NCI-H69 (cell line): ENCODE measurements around the gene MYCN.
"Not testable (repeated sequence)": the region's sequence is repeated elsewhere in the genome, so short reads cannot be mapped to it uniquely, and the experiment has no call there.

Experiments
- DNase-seq: peaks from one replicate; lab custom pipeline; 2025; lab: John Stamatoyannopoulos, UW

MYCN gene

DNA sequence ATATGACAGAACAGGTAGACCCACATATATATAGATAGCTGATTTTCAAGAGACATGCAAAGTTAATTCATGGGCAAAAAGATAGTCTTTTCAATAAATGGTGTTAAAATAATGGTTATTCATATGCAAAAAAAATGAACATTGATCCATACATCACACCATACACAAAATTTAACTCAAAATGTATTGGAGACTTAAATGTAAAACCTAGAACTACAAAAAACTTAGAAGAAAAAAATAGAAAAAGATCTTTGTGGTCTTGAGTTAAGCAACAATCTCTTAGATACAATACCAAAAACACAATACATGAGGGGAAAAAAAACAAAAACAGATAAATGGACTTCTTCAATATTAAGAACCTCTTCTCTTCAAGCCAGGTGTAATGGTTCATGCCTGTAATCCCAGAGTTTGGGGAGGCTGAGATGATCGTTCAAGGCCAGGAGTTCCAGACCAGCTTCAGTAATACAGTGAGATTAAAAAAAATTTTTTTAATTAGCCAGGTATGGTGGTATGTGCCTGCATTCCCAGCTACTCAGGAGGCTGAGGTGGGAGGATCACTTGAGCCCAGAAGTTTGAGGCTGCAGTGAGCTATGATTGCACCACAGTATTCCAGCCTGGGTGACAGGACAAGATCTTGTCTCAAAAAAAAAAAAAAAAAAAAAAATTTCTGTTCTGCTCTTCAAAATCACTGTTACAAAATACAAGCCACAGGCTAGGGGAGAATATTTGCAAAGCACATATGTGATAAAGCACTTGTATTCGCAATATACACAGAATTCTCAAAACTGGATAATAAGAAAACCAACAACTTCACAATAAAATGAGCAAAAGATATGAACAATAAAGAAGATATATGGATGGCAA lies 32.7 kb upstream of the MYCN start:
- no peak for DNase-seq

DNA sequence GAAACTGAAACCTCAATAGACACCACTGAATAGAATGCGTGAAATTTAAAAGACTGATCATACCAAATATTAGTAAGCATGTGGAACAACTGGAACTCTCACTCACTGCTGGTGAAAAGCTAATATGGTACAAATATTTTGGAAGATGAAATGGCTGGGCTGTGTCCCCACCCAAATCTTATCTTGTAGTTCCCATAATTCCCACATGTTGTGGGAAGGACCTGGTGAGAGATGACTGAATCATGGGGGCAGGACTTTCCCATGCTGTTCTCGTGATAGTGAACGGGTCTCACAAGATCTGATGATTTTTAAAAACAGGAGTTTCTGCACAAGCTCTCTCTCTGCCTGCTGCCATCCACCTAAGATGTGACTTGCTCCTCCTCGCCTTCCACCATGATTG lies 32.0 kb upstream of the MYCN start:
- no peak for DNase-seq

DNA sequence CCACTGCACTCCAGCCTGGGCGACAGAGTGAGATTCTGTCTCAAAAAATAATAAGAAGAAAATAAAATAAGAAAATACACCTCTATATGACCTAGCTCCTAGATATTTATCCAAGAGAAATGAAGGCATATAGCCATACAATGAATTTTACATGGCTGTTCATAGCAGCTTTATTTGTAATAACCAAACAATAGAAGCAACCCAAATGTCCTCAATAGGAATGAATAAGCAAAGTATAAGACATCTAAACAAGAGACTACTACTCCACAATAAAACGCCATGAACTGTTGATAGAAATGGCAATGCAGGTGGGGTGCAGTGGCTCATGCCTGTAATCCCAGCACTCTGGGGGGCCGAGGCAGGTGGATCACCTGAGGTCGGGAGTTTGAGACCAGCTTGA lies 31.2 kb upstream of the MYCN start:
- DNase-seq: no peak

DNA sequence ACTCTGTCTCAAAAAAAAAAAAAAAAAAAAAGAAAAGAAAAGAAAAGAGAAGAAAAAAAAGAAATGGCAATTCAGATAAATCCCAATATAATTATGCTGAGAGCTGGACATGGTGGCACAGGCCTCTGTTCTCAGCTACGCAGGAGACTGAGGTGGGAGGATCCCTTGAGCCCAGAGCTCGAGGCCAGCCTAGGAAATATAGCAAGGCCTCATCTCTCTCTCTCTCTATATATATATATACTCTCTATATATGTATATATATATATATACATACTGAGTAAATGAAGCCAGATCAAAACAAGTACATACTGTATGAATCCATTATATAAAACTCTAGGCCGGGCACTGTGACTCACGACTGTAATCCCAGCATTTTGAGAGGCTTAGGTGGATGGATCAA lies 30.6 kb upstream of the MYCN start:
- no peak for DNase-seq

DNA sequence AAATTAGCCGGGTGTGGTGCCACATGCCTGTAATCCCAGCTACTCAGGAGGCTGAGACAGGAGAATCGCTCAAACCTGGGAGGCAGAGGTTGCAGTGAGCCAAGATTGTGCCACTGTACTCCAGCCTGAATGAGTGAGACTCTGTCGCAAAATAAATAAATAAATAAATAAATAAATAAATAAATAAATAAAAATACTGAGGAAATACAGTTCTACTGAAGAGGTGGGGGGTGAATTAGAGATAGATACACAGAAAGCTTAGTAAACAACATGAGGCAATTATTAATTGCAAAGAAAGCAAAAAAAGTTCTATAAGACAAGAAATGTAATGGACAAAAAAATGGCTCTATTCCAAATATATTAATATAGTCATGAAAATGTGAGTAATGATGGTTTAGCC lies 29.1 kb upstream of the MYCN start:
- not testable (repeated sequence) for DNase-seq

DNA sequence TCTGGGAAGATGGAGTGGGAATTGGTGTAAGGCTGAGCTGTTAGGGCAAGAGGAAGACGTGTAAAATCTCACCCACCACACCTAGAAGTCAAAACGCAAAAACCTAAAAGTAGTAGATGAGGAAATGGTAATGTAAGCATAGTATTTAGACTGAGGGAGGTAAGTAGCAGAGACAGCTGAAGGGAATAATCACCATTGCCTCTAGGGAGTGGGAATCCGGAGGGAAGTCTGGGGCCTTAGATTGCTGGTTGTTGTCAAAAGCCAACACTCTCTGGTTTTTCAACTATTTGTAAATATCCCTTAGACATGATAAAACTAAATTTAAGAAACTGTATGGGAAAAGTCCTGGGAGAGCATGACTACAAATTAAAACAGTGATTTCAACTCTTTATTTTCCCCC lies 28.7 kb upstream of the MYCN start:
- DNase-seq: no peak

DNA sequence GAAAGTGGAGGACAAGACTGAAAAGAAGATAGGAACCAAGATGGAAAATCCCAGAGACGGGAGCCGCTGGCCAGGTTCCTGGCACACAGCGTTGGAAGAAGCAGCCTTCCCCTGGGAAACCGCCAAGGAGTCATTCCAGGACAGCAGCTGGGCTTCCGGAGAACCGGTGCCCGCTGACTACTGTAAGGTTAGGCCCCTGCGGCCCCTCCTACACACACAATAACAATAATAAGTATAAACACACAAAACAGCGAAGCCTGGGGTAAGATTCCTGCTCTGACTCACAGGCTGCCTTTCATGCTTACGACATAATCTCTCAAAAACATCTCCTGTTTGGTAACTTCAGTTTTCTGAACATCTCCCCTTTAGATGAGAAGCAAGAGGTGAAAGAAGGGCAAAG lies 28.1 kb upstream of the MYCN start:
- no peak for DNase-seq

DNA sequence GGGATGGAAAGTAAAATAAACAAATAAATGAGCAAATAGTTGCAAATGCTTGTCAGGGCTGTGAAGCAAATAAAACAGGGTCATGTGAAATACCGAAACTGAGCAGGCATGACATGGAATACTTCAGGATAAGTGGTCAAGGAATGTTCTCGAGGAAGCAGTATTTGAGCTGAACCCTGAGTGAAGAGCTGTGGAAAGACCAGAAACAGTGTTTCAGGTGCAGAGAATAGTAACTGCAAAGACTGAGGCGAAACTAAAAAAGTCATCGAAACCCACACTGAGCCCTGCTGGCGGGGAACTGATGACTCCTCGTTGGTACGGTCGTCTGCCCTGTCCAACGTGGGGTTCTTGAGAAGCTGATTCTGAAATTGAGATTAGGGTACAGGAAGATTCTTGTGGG lies 27.2 kb upstream of the MYCN start:
- DNase-seq: no peak

DNA sequence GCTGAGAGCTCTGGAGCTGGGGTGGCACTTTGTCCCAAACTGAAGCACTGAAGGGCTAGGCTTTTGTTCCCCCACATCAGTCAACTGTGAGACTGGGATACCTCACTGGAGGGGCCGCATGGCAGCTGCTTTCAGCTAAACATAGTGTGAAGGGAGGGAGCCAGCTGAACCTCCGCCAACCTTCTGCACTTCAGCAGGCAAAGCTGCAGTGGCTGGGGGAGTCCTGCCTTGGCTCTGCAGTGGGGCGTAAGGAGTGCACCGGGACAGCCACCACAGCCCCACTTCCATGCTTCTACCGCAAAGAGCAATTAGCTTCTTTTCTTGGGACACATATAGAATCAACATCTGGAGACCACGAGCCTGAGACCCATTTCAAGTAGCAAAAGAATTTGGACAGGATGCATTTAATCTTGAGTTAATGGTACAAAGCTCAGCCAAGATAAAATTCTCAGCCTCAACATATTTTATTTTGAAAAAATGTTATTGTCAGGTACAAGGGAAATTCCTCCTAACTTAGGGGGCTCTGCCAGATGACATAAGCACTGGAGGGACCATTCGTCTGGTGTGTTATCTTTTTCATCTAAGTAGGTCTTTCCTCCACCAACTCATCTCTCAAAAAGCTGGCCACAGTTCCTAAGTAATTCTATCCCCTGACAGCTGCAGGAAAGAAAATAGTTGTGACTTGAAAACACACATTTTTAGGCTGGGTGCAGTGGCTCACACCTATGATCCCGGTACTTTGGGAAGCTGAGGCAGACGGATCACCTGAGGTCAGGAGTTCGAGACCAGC lies 25.6 kb upstream of the MYCN start:
- no peak for DNase-seq

DNA sequence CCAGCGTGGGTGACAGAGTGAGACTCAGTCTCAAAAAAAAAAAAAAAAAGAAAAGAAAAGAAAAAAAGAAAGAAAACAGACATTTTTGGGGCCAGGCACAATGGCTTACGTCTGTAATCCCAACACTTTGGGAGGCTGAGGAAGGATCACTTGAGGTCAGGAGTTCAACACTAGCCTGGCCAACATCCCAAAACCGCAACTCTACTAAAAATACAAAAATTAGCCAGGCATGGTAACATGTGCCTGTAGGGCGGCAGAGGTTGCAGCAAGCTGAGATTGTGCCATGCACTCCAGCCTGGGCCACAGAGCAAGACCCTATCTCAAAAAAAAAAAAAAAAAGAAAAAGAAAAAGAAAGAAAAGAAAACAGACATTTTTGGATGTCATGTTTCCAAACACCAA lies 24.8 kb upstream of the MYCN start:
- DNase-seq: not testable (repeated sequence)

DNA sequence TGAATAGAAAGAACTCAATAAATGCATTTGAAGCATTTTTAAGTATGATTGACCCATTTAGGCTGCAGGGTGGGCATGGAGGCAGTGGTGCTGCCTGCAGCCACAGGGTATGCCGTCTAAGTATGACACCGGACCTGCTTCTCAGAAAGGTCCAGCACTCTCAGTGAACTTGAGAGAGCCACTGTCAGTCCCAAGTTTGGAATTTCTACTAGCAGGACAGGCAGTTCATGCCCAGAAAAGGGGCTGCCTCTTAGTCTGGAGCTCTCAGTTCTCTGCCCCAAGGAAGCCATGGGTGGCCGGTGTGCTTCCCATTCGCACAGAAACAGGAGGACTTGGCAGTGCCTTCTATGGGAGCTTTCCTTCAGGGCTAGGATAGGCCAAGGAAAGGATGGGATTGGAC lies 24.0 kb upstream of the MYCN start:
- no peak for DNase-seq

DNA sequence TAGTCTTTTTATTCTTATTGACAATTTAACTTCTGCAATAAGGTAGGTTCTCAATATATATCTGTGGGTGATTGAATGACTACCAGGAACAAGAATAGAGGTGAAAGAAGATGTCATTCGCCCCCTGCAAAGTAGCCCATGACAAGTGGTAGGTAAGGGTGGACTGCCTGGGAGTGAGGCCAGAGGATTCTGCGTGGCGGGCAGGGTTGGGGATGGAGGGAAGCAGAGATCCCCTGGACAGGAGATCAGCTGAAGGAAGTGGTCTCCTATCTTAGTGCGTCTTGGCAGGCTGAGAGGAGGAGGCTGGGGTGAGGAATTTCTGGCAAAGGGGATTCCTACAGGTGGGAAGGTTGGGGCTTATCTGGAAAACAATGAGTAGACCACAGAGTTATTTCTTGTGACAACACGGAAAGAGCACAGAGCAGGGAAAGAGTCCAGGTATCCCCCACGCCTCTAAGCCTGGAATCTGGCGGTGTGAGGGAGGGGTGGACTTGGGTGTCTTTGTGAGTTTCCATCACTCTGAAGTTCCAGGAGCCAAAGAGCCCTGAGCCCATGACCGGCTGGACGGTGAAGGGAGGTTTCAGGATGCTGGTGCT lies 21.5 kb upstream of the MYCN start:
- DNase-seq: no peak

DNA sequence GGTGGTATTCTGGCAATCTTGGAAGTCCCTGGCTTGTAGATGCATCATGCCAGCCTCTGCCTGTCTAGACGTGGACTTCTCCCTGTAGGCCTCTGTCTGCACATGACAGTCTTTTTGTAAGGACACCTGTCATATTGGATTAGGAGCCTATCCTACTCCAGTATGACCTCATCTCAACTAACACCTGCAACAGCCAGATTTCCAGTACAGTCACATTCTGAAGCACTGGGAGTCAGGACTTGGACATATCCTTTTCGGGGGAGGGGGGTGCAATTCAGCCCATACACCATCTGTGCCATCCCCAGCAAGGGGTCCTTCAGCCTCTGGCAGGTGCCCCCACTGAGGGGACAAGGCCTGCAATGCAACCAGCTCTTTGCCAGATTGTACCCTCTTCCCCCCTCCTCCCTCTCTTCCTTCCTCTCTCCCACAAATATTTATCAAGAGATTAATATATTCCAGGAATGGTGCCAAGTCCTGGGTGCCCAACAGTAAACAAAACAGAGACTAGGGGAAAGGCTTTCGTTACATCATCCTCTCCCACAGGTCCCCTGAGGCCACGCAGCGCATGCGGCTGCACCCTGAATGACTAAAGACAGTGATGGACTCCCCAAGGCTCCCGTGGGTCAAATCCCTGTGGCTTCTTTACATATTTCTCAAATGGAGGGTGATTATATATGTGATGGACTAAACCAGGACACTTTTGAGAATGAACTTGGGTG lies 20.5 kb upstream of the MYCN start:
- DNase-seq: peak; percentile 100

DNA sequence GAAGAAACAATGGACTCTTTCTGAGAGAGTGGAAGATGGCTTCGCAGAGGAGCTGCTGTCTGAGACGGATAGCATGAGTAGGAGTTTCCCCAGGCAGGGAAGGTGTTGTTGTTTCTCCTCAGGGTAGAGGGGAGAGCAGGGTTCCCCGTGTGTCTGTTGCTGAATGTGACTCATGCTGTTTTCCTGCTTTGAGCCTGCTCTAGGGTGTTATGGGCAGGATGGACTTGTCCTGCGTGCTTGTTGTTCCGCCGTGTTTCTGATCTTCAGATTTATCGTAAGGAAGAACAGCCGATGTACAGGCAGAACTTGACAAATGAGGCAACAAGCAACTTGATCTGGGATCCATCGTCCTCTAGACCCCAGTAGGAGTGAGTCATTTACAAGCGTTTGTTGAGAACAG lies 19.7 kb upstream of the MYCN start:
- DNase-seq: no peak

DNA sequence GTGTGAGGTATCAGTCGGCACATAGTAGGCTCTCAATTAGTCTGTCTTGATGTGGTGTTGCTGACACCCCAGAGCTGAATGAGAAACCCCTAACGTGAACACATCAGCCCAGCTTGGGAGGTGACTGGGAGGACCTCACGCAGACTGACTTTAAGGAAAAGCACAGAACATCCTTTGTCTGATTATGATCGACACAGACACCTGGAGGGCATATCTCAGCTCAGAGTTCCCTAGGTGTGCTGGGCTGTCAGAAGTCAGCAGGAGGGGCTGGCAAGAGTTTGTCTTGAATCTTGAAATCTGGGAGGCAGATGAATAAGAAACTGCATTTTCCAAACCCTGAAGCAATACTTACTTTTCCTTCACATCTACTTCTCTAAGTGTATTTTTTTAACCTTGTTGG lies 16.8 kb upstream of the MYCN start:
- DNase-seq: peak; percentile 100

DNA sequence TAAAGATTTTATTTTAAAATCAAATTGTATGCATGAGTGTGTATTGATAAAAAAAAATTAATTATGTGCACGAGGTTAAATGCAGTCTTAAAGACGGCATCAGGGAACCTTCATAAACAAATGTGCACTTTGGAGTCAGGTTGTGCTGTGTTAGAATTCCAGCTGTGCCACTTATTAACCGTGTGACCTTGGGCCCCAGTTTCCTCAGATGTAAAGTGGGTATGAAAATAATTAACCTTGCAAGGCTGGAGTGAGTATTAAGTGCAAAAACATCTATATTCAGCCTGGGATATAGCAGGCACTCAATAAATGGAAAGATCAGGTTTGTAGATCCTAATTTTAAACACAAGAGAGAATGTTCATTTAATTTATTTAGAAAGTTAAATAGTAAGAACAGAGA lies 14.5 kb upstream of the MYCN start:
- no peak for DNase-seq

DNA sequence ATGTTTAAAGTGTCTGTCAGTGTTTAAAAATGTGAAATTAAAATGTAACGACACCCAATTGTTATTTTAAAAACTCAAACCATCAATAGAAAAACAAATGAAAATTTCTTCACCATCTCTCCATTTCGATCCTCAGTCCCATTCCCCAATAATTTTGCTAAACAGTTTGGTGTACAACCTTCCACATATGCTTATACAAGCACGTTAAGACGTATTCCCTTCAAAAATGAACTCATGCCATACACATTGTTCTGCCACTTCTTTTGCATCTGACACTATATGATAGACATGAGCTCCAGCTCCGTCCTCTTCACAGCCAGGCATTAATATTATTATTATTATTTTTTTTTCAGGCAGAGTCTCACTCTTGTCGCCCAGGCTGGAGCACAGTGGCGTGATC lies 14.1 kb upstream of the MYCN start:
- no peak for DNase-seq

DNA sequence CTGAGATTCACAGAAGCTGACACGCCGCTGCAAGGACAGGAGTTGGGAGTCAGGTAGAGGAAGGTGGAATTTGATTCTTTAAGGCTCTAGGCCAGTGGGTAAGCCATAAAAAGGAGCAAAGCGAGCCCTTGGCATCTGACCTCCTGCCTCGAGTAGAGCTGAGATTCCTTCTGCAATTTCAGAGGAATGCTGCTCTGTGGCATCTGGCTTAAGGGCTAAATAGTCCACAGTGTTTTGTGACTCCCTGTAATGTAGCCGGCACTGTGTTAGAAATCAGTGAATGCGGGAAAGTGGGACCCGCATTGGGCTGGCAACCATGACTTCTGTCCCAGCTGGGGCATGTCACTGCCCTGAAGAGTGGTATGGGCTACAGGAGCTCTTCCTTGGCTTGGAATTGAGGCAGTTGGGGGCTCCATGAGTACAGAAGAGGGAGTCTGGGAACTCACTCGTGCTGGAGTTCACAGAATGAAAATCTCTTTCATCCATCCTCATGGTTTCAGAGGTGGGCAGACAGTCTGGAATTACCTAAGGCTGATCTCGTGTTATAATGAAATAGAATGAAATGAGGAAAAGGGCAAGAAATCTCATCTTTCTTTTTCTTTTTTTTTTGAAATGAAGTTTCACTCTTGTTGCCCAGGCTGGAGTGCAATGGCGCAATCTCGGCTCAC lies 12.7 kb upstream of the MYCN start:
- DNase-seq: no peak

DNA sequence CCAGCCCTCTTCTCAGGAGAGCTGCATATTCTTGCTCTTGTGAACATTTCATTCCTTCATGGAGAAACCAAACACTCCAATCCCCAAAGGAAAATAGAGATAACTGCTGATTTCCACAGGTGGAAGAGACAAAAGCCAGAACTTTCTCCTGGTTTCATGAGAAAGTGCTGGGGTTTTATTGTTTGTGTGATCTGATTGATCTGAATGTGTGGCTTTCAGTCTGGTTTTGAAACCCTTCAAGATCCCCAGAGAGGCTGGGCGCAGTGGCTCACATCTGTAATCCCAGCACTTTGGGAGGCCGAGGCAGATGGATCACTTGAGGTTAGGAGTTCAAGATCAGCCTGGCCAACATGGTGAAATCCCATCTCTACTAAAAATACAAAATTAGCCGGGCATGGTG lies 11.3 kb upstream of the MYCN start:
- DNase-seq: not testable (repeated sequence)

DNA sequence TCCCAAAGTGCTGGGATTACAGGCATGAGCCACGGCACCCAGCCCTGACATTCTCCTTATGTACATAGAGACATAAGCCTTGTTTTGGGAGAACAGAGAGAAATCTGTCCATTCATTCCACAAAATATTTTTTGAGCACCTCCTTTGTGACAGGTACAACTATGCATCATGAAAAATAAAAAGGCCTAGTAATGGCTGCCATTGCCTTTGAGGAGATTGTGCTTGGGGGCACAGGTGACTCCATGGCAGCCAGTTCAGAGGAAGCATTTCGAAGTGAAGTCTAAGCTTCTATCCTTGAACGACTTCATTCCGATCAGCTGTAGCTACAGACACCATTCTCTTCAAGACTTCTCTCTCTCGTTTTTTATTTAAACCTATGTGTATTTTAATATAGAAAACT lies 10.5 kb upstream of the MYCN start:
- DNase-seq: no peak

DNA sequence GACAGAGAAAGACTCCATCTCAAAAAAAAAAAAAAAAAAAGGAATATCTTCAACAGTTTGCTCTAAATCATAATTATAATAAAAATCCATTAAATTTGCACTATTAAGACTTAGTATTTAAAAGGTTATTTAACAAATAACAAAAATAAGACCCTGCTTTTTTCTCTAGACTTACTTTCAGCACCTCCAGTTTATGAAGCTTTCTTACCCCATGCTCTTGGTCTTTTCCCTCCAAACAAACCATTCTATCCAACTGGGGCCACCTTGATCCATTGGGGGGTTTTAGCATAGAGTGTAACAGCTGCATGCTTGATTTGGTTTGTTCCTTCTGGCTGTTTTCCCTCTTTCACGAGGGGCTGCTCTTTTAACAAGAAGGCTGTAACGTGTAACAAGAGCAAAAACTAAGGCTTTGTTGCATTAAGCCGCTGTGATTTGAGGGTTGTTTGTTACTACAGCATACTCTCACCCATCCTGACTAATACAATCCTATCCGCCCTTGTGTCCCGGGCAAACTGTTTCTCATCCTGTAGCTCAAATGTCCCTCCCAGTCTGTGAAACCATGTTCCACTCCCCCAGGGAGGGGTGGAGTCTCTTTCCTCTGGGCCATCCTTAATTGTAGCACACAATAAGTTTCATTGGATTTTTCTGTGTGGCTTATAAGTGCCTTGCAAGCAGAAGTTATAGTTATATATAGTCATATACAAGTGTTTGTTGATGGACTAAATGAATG lies 9.6 kb upstream of the MYCN start:
- no peak for DNase-seq
